BLaER1 treated with 17β-estradiol and CSF1 and Interleukin-3, amounts not matched to agents 10 nM and 100 nM (cell line): ENCODE data around the gene VIM.

Experiments
- H3K27ac ChIP-seq, 11 experiments: shearing (Covaris generic); formaldehyde crosslinking; 2 replicates each; pipeline ENCODE4 v1.8.1; 2022
- H3K27me3 ChIP-seq, 11 experiments: shearing (Covaris generic); formaldehyde crosslinking; 2 replicates each; pipeline ENCODE4 v1.8.1; 2022
- H3K36me3 ChIP-seq, 11 experiments: shearing (Covaris generic); formaldehyde crosslinking; 2 replicates each; pipeline ENCODE4 v1.8.1; 2022
- H3K4me1 ChIP-seq, 10 experiments: shearing (Covaris generic); formaldehyde crosslinking; 2 replicates each; pipeline ENCODE4 v1.8.1; 2022
- H3K4me2 ChIP-seq, 11 experiments: shearing (Covaris generic); formaldehyde crosslinking; 2 replicates each; pipeline ENCODE4 v1.8.1; 2022
- H3K4me3 ChIP-seq, 10 experiments: shearing (Covaris generic); formaldehyde crosslinking; 2 replicates each; pipeline ENCODE4 v1.8.1; 2022
- H3K9ac ChIP-seq, 11 experiments: shearing (Covaris generic); formaldehyde crosslinking; 2 replicates each; pipeline ENCODE4 v1.8.1; 2022
- H3K9me3 ChIP-seq, 11 experiments: shearing (Covaris generic); formaldehyde crosslinking; replicated peaks in 1 of 11; 2 replicates each; pipeline ENCODE4 v1.8.1; 2022
- H4K20me1 ChIP-seq, 11 experiments: shearing (Covaris generic); formaldehyde crosslinking; 2 replicates each; pipeline ENCODE4 v1.8.1; 2022
- Cebpa-rat ChIP-seq, 11 experiments: shearing (Covaris generic); IDR thresholded peaks; 2 replicates each; pipeline ENCODE4 v1.8.1; 2022

VIM gene

GRCh38 chr10:17196045-17196444 is 32.0 kb upstream of the VIM start:
- H3K4me1 ChIP-seq, result peaks cover 10 to 16% (median 13%) of the 10 kb centered on the region in 10 experiments; a peak in 19 of 20 replicates
- H3K4me3 ChIP-seq, result no peak overlapping the region
- no peaks in the 10 kb centered on the region for H3K27me3 ChIP-seq
- H3K9me3 ChIP-seq, result peaks cover 0 to 17% (median 10%) of the 10 kb centered on the region in 11 experiments; a peak in 14 of 22 replicates
- no peak overlapping the region for H3K27ac ChIP-seq
- no peak for TF ChIP-seq Cebpa-rat (IDR thresholded peaks at IDR 0.05)
- 0 out of 22 replicates have a peak, but pooled peaks cover 0 to 6% (median 0%) of the 10 kb centered on the region in 11 experiments for H4K20me1 ChIP-seq
- H3K9ac ChIP-seq, result no peak overlapping the region
- no peak overlapping the region for H3K4me2 ChIP-seq
- H3K36me3 ChIP-seq, result 0 out of 22 replicates have a peak, but pooled peaks cover 0 to 4% (median 0%) of the 10 kb centered on the region in 11 experiments

- Histone ChIP-seq H3K4me3 (no peak overlapping the region), H3K36me3 (0 out of 22 replicates have a peak, but pooled peaks cover 0 to 4% (median 0%) of the 10 kb centered on the region in 11 experiments), H3K27ac (no peak overlapping the region)
Measured at GRCh38 chr10:17196573-17196972, 31.5 kb upstream of the VIM start.

GRCh38 chr10:17199351-17199804 is 28.7 kb upstream of the VIM start:
- Histone ChIP-seq H3K4me2 (peak overlapping the region; percentile 47 to 88 (median 79); a peak in 19 of 22 replicates), H3K9me3 (peaks cover 0 to 14% (median 10%) of the 10 kb centered on the region in 11 experiments; a peak in 13 of 22 replicates), H3K4me1 (peaks cover 12 to 21% (median 18%) of the 10 kb centered on the region in 10 experiments), H3K27me3 (no peaks in the 10 kb centered on the region), H4K20me1 (no peaks in the 10 kb centered on the region), H3K27ac (peak overlapping the region in 5 of 11 experiments; percentile 92 to 98 (median 97); a peak in 7 of 22 replicates), H3K4me3 (no peak overlapping the region; a peak in 1 of 20 replicates), H3K36me3 (0 out of 22 replicates have a peak, but pooled peaks cover 0 to 4% (median 0%) of the 10 kb centered on the region in 11 experiments), H3K9ac (peak overlapping the region in 9 of 11 experiments; percentile 6 to 96 (median 94); a peak in 11 of 22 replicates)
- TF ChIP-seq Cebpa-rat (IDR thresholded peaks at IDR 0.05), result no peak

More at GRCh38 chr10:17196573-17196972, 31.5 kb upstream of the VIM start:
- TF ChIP-seq Cebpa-rat (IDR thresholded peaks at IDR 0.05), result no peak
- peaks cover 10 to 16% (median 13%) of the 10 kb centered on the region in 10 experiments; a peak in 19 of 20 replicates for H3K4me1 ChIP-seq
- H4K20me1 ChIP-seq, result 0 out of 22 replicates have a peak, but pooled peaks cover 0 to 4% (median 0%) of the 10 kb centered on the region in 11 experiments
- H3K27me3 ChIP-seq, result no peaks in the 10 kb centered on the region
- H3K4me2 ChIP-seq, result no peak overlapping the region
- H3K9me3 ChIP-seq, result peaks cover 0 to 17% (median 10%) of the 10 kb centered on the region in 11 experiments; a peak in 14 of 22 replicates
- H3K9ac ChIP-seq, result no peak overlapping the region

GRCh38 chr10:17200001-17200911 is 27.8 kb upstream of the VIM start:
- Histone ChIP-seq H3K36me3 (no peaks in the 10 kb centered on the region), H3K4me2 (peak overlapping the region; percentile 71 to 88 (median 82)), H3K9ac (peak overlapping the region; percentile 89 to 96 (median 96)), H3K4me3 (peak overlapping the region; percentile 64 to 84 (median 80)), H3K27ac (peak overlapping the region; percentile 91 to 98 (median 97)), H3K4me1 (peaks cover 12 to 21% (median 18%) of the 10 kb centered on the region in 10 experiments), H3K27me3 (no peaks in the 10 kb centered on the region), H4K20me1 (no peaks in the 10 kb centered on the region), H3K9me3 (peaks cover 0 to 6% (median 1%) of the 10 kb centered on the region in 11 experiments; a peak in 9 of 22 replicates)
- TF ChIP-seq Cebpa-rat (IDR thresholded peaks at IDR 0.05), result no peak

- H3K9ac ChIP-seq, result peak within 1 kb of the TSS; percentile 89 to 96 (median 96)
- TF ChIP-seq Cebpa-rat (IDR thresholded peaks at IDR 0.05), result no peak
- H4K20me1 ChIP-seq, result no peaks in the 10 kb centered on the region
- H3K9me3 ChIP-seq, result peaks cover 0 to 5% (median 0%) of the 10 kb centered on the region in 11 experiments; a peak in 2 of 22 replicates
- H3K27ac ChIP-seq, result peak within 1 kb of the TSS; percentile 91 to 98 (median 97)
- peaks cover 18 to 29% (median 22%) of the 10 kb centered on the region in 10 experiments for H3K4me1 ChIP-seq
- H3K36me3 ChIP-seq, result no peaks in the 10 kb centered on the region
- H3K4me3 ChIP-seq, result peak within 1 kb of the TSS; percentile 64 to 84 (median 80)
- peak within 1 kb of the TSS; percentile 71 to 88 (median 82) for H3K4me2 ChIP-seq
- H3K27me3 ChIP-seq, result no peaks in the 10 kb centered on the region
Measured at GRCh38 chr10:17200912-17201793, 26.9 kb upstream of the VIM start, which contains the start of gene TRDMT1. TRDMT1 (minus strand) TSS chr10:17201672; CDS start chr10:17201634, 38 bp downstream.

- Histone ChIP-seq H3K27me3 (no peaks in the 10 kb centered on the region), H4K20me1 (no peaks in the 10 kb centered on the region), H3K27ac (peak overlapping the region; percentile 91 to 98 (median 97)), H3K36me3 (no peaks in the 10 kb centered on the region), H3K4me2 (peak overlapping the region; percentile 71 to 88 (median 82)), H3K4me3 (peak overlapping the region; percentile 64 to 84 (median 80)), H3K9me3 (peaks cover 0 to 5% (median 0%) of the 10 kb centered on the region in 11 experiments; a peak in 2 of 22 replicates), H3K9ac (peak overlapping the region; percentile 89 to 96 (median 96)), H3K4me1 (peaks cover 18 to 35% (median 26%) of the 10 kb centered on the region in 10 experiments)
- TF ChIP-seq Cebpa-rat (IDR thresholded peaks at IDR 0.05), result no peak
Measured at GRCh38 chr10:17201794-17202116, 26.3 kb upstream of the VIM start.

- no peaks in the 10 kb centered on the region for H3K36me3 ChIP-seq
- H3K27me3 ChIP-seq, result no peaks in the 10 kb centered on the region
- no peak overlapping the region for H3K4me3 ChIP-seq
- peaks cover 0 to 4% (median 0%) of the 10 kb centered on the region in 11 experiments; a peak in 2 of 22 replicates for H3K9me3 ChIP-seq
- no peaks in the 10 kb centered on the region for H4K20me1 ChIP-seq
- peak overlapping the region in 3 of 11 experiments; percentile 73 to 87 (median 79); a peak in 3 of 22 replicates for H3K4me2 ChIP-seq
- H3K4me1 ChIP-seq, result peaks cover 18 to 39% (median 27%) of the 10 kb centered on the region in 10 experiments
- H3K27ac ChIP-seq, result peak overlapping the region in 4 of 11 experiments; percentile 94 to 97 (median 96); a peak in 9 of 22 replicates
- no peak overlapping the region for H3K9ac ChIP-seq
- no peak for TF ChIP-seq Cebpa-rat (IDR thresholded peaks at IDR 0.05)
Measured at GRCh38 chr10:17202506-17202905, 25.5 kb upstream of the VIM start.

- H3K36me3 ChIP-seq, result no peaks in the 10 kb centered on the region
- no peaks in the 10 kb centered on the region for H4K20me1 ChIP-seq
- no peak overlapping the region for H3K4me2 ChIP-seq
- no peak overlapping the region for H3K4me3 ChIP-seq
- H3K9ac ChIP-seq, result no peak overlapping the region
- peaks cover 18 to 39% (median 27%) of the 10 kb centered on the region in 10 experiments for H3K4me1 ChIP-seq
- no peaks in the 10 kb centered on the region; a peak in 1 of 22 replicates for H3K9me3 ChIP-seq
- no peaks in the 10 kb centered on the region for H3K27me3 ChIP-seq
- no peak for TF ChIP-seq Cebpa-rat (IDR thresholded peaks at IDR 0.05)
- no peak overlapping the region for H3K27ac ChIP-seq
Measured at GRCh38 chr10:17202999-17203398, 25.0 kb upstream of the VIM start.
